ENCODE data around the gene PNMA6E.

- TF ChIP-seq POLR2AphosphoS5 (IDR thresholded peaks at IDR 0.05; ENCODE audit: borderline replicate concordance, low read depth, low read length) = no peak
- no peak for TF ChIP-seq EZH2 (IDR thresholded peaks at IDR 0.05)
Observed at GRCh38 chrX:153375571-153375970, 25.6 kb downstream of the PNMA6E start.

Data from SK-N-MC (cell line).